Lower leg skin (tissue), 4 donors: ENCODE results near the gene CTRL. TPM values are rescaled to one million over a fixed set of nuclear protein-coding genes. Genes with fewer than 3 reads are reported as not detected.
A peak's percentile ranks its signal among the peaks of the same experiment; 100 is the strongest.

Experiments used
- DNase-seq, 2 donors: peaks; one replicate each; pipeline ENCODE4 v3.0.0-alpha.2; 2019; ENCODE audit warnings: low spot score in 2 of 2
- H3K4me3 ChIP-seq: fragments of 200-600 bp; sonication (generic); 2 replicates; pipeline ENCODE4 v1.5.1; 2017; ENCODE audit warnings: mild to moderate bottlenecking, low read depth; ENCODE audit not compliant: poor library complexity, severe bottlenecking
- POLR2A ChIP-seq, 2 donors: fragments of 450-650 bp; IDR thresholded peaks; one replicate each; pipeline ENCODE4 v1.6.1; 2016 to 2017; ENCODE audit warnings: antibody characterized with exemption in 2 of 2, mild to moderate bottlenecking in 1 of 2, moderate library complexity in 1 of 2
- WGBS, 2 donors: methylation state at CpG; one replicate each; pipeline ENCODE4 v1.1.5; 2018; 5-methylcytosine and 5-hydroxymethylcytosine counted together
- intact Hi-C: fragments of 100-400 bp; cut with DNase I; formaldehyde crosslinking; loops from one replicate; pipeline ENCODE4 v1.15.0; 2023; ENCODE audit warnings: low total_unique reads
- total RNA-seq, 4 donors: library from RNA; depleted of rRNA; stranded (reverse); fragments of >200 nt; gene quantifications; one replicate each; pipeline ENCODE4 v1.1.0, GENCODE V29; 2016
- TF ChIP-seq, protein P1 (sequence below), 3 donors: fragments of 450-650 bp; IDR thresholded peaks; one replicate each; pipeline ENCODE4 v1.5.1; 2016; ENCODE audit warnings: antibody characterized with exemption in 3 of 3, mild to moderate bottlenecking in 3 of 3, moderate library complexity in 2 of 3

CTRL gene
- total RNA-seq, 4 donors from 2014 or later: 0.84 to 1.7 TPM; not detected in 2

DNA sequence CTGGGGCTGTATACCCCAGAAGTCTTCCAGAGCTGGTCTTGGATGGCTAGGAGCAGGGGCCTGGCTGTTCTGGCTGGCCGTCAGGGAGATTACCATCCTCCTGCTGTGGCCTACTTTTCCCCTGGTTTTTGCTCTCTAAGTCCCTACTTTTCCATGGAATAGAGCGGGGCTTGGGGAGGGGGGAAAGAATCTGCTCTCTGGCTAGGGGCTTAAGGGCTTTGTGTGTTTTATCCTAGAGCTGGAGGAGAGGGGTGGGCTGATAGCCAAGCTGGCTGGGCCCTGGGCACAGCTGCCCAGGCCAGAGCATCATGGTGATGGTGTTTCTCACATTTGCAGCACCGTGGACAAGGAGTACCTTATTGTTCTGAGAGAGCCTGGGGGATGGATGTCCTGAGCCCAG lies 43.3 kb downstream of the CTRL start:
- intact Hi-C loops: no loop called here
- no peak for DNase-seq
- no peak for TF ChIP-seq POLR2A (IDR thresholded peaks at IDR 0.05)
- TF ChIP-seq, protein P1, sequence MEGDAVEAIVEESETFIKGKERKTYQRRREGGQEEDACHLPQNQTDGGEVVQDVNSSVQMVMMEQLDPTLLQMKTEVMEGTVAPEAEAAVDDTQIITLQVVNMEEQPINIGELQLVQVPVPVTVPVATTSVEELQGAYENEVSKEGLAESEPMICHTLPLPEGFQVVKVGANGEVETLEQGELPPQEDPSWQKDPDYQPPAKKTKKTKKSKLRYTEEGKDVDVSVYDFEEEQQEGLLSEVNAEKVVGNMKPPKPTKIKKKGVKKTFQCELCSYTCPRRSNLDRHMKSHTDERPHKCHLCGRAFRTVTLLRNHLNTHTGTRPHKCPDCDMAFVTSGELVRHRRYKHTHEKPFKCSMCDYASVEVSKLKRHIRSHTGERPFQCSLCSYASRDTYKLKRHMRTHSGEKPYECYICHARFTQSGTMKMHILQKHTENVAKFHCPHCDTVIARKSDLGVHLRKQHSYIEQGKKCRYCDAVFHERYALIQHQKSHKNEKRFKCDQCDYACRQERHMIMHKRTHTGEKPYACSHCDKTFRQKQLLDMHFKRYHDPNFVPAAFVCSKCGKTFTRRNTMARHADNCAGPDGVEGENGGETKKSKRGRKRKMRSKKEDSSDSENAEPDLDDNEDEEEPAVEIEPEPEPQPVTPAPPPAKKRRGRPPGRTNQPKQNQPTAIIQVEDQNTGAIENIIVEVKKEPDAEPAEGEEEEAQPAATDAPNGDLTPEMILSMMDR (IDR thresholded peaks at IDR 0.05): no peak
- no peak overlapping the region for H3K4me3 ChIP-seq
- WGBS, 2 donors: 78% methylated on average over 3 of the region's 3 CpGs

DNA sequence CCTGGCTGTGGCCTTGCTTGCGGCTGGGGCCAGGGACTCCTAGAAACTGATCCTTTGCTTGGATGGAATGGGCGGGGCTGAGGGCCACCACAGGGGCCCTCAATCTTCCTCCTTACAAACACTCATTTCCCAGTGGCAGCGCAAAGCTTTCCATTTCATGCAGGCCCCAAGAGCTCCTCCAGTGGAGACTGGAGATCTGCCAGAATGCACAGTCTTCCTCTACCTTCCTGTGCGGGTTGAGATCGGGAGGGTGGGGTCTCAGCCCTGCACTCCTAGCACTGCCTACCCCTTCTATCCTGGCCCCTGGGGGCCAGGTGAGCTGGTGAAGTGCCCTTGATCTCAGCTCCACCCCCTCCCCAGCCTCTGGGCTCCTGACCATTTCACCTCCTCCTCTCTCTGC lies 45.3 kb downstream of the CTRL start:
- no peak for DNase-seq
- H3K4me3 ChIP-seq: no peak overlapping the region
- TF ChIP-seq, protein P1 (IDR thresholded peaks at IDR 0.05): no peak
- TF ChIP-seq POLR2A (IDR thresholded peaks at IDR 0.05): no peak
- intact Hi-C loops: no loop called here
- 91 to 95% methylated on average over 5 of the region's 5 CpGs for WGBS, 2 donors

DNA sequence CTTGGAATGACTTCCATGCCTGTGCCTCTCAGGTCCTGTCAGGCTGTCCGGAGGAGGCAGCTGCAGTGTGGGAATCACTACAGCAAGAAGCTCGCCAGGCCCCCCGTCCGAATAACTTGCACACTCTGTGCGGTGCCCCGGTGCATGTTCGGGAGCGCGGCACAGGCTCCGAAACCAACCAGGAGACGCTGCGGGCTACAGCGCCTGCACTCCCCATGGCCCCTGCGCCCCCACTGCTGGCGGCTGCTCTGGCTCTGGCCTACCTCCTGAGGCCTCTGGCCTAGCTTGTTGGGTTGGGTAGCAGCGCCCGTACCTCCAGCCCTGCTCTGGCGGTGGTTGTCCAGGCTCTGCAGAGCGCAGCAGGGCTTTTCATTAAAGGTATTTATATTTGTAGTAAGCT lies 45.7 kb downstream of the CTRL start:
- no peak overlapping the region for H3K4me3 ChIP-seq
- WGBS, 2 donors: 96% methylated on average over 7 to 12 of the region's 19 CpGs
- intact Hi-C loops: no loop called here
- TF ChIP-seq POLR2A (IDR thresholded peaks at IDR 0.05): no peak
- TF ChIP-seq, protein P1 (IDR thresholded peaks at IDR 0.05): no peak
- no peak for DNase-seq

DNA sequence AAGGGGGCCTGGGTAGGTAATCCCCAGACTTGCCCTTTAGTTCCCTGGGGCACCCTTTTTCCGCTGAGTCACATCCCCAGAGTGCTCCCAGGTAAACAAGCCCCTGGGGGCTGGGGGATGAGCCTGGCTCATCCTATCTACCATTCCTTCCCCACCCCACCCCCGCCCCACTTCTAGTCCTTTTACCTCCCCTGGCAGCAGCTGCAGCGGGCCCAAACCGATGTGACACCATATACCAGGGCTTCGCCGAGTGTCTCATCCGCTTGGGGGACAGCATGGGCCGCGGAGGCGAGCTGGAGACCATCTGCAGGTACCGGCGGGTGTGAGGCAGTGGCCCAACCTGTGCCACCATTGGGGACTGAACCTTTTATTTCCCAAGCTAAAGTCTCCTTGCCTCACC lies 46.1 kb downstream of the CTRL start:
- DNase-seq: no peak
- WGBS, 2 donors: 91 to 95% methylated on average over 12 of the region's 12 CpGs
- intact Hi-C loops: no loop called here
- no peak overlapping the region for H3K4me3 ChIP-seq
- TF ChIP-seq, protein P1 (IDR thresholded peaks at IDR 0.05): no peak
- TF ChIP-seq POLR2A (IDR thresholded peaks at IDR 0.05): no peak

DNA sequence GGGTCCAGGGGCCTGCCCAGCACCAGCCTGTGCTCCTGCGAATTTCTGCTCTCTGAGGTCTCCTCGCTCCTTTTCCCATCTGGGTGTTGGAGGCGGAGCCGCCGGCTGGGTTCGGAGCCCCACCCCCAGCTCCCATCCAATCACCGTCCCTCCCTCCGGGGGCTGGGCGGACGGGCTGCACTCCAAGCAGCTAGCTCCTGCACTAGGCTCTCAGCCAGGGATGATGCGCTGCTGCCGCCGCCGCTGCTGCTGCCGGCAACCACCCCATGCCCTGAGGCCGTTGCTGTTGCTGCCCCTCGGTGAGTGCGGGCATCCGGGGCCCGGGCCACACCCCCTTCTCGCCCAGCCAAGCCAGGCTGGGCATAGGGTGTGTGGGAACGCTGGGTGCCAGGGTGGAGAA lies 47.0 kb downstream of the CTRL start, which contains the start of gene NRN1L:
NRN1L (plus strand) TSS at position 202 of the 400 bp plus-strand sequence; CDS start at position 221, 19 bp downstream.
- DNase-seq: peak; percentile 75 to 97
- intact Hi-C loops: loop anchor here (5.0 kb wide), 1 partner anchor 43 kb away; no protein-coding TSS in a partner anchor
- 0 to 24% methylated on average over 10 to 22 of the region's 22 CpGs for WGBS, 2 donors
- no peak within 1 kb of the TSS for H3K4me3 ChIP-seq
- TF ChIP-seq, protein P1 (IDR thresholded peaks at IDR 0.05): no peak
- TF ChIP-seq POLR2A (IDR thresholded peaks at IDR 0.05): no peak

DNA sequence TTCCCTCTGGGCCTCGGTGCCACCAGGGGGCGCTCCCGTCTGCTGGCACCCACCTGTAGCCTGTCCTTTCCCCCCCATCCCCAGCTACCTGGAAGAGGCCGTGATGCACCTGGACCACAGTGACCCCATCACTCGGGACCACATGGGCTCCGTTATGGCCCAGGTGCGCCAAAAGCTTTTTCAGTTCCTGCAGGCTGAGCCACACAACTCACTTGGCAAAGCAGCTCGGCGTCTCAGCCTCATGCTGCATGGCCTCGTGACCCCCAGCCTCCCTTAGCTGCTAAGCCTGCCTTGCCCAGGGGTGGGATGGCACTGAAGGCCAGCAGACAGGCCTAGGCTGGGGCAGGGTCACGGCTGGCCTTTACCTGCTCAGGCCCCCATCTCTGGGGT lies 47.8 kb downstream of the CTRL start:
- no peak for TF ChIP-seq POLR2A (IDR thresholded peaks at IDR 0.05)
- TF ChIP-seq, protein P1 (IDR thresholded peaks at IDR 0.05): peak in 1 of 3 donors; percentile 8
- intact Hi-C loops: loop anchor here (5.0 kb wide), 1 partner anchor 43 kb away; no protein-coding TSS in a partner anchor
- no peak overlapping the region for H3K4me3 ChIP-seq
- DNase-seq: peak in 1 of 2 donors; percentile 87
- 47 to 55% methylated on average over 8 to 11 of the region's 11 CpGs for WGBS, 2 donors
